HG03135 (cell line): Measurements from ENCODE around the gene RPL5.
A peak's percentile ranks its signal among the peaks of the same experiment; 100 is the strongest.
"Not testable (repeated sequence)": the region's sequence is repeated elsewhere in the genome, so short reads cannot be mapped to it uniquely, and the experiment has no call there.

Experiments
- ATAC-seq: cut with Tn5 transposase; IDR thresholded peaks from one replicate; pipeline ENCODE4 v1.9.1; 2021; ENCODE audit warnings: mild to moderate bottlenecking, moderate library complexity; ENCODE audit not compliant: unreplicated experiment

Gene RPL5

DNA sequence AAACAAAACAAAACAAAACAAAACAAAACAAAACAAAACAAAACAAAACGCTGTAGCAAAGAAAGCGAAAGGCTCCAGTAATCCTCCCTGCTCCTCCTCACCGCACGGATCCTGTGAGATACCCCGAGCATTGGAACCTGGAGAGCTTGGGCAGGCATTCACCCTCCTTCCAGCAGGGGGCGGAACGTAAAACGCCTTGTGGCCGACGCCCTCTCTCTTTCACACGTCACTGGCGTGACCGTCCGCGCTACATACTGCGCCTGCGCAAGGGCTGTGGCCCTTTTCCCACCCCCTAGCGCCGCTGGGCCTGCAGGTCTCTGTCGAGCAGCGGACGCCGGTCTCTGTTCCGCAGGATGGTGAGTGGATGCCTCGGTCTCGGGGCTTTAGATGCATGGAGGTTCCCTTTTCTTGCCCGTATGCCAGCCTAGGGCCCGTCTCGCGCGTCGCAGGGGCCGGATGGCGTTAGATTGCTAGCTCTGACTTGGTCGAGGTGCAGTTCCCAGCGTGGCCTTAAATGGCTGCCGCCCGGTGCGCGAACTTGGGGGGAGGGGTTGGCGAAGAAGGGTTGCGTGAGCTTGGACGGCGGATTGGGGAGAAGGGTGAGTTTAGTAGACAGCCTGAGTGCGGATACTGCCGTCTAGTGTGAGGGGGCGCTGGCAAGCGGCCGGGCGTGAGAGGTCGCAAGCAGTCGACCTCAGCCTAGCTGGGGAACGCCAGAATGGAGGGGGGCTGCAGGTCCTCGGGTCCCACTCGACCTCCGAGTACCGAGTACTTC, at the start of gene RPL5:
Gene RPL5, plus strand, starts transcription at position 279 of the 775 bp plus-strand sequence. Its CDS starts 75 bp downstream, at position 354.
- ATAC-seq = peak; percentile 97

- ATAC-seq = not testable (repeated sequence)
Measured at GRCh38 chr1:92783550-92783949, 48.3 kb upstream of the RPL5 start.

DNA sequence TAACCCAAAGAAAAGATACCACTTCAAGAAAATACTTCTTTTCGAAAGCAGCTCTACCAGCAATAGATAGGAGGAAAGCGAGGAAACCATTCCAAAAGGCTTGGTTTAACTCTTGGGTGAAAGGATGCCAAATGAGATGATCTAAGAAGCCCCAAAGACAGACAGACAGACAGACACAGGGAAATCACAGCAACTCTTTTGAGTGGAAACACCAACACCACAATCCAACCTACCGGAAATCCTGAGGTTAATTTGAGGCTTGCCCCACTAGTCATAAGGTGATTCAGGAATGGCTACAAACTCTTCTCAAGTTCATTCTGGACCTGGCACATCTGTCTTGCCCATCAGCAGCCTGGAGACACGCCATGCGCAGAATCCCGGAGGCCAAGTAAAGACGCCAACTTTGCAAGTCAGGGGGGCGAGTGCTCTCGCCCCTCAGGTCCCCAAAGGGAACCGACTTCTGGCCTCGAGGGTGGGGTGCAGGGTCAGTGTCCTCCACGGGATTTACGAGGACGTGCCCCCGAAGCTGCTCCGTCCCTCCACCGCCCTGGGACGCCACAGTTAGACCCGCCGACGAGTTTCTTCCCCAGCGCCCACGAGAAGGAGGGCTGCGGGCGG, 47.7 kb upstream of the RPL5 start:
- ATAC-seq = peak; percentile 13

GRCh38 chr1:92784639-92785500, 47.0 kb upstream of the RPL5 start, which contains the start of gene EVI5:
Gene EVI5 (minus strand): TSS chr1:92785108. CDS start chr1:92736546, 48,562 bp downstream.
- peak; percentile 92 for ATAC-seq

DNA sequence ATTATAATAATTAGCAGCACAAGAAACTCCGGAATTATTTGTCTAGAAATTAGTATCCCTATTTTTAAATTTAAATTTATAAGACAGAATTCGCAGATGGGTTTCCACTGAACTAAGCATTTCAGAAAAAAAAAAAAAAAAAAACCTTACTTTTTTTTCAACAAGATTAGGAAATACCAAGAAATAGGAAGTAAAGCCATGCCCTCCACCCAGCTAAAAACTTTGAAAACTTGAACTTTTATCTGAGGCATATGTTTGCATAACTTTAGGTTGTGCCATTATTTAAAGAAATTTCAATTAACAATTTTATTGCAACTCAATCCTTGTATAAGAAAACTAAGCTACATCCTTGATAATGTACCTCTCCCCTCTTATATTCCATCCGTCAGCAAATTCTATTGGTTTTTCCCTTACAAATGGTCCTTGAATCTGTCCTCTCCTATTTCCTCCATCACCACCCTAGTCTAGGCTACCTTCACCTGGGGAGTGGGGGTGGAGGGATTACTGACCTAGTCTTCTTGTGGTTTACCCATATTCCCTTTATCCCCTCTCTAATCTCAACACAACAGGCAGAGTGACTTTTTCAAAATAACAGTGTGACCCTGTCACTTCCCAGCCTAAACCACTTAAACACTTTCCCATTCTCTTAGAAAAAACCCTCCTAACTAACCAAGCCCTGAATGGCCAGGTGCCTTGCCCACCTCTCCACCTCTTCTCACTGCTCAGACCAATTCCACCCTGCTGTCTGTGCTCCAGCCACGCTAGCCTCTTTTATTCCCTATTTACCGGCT, 45.5 kb upstream of the RPL5 start:
- ATAC-seq = no peak

- ATAC-seq = no peak
Measured at GRCh38 chr1:92790081-92790480, 41.8 kb upstream of the RPL5 start.

GRCh38 chr1:92790867-92791266, 41.0 kb upstream of the RPL5 start:
- no peak for ATAC-seq

GRCh38 chr1:92791487-92792066, 40.3 kb upstream of the RPL5 start:
- no peak for ATAC-seq

- no peak for ATAC-seq
Measured at GRCh38 chr1:92792340-92792782, 39.5 kb upstream of the RPL5 start.

DNA sequence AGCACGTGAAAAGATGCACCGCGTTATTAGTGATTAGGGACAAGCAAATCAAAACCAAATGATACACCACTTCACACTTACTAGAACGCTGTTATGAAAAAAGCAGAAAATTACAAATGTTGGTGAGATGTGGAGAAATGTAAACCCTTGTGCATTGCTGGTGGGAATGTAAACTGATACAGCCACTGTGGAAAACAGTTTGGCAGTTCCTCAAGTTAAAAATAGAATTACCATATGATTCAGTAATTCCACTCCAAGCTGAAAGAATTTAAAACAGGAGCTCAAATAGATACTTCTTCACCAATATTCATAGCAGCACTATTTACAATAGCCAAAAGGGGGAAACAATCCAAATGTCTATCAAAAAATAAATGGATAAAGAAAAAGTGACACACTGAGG, 36.7 kb upstream of the RPL5 start:
- ATAC-seq = no peak

DNA sequence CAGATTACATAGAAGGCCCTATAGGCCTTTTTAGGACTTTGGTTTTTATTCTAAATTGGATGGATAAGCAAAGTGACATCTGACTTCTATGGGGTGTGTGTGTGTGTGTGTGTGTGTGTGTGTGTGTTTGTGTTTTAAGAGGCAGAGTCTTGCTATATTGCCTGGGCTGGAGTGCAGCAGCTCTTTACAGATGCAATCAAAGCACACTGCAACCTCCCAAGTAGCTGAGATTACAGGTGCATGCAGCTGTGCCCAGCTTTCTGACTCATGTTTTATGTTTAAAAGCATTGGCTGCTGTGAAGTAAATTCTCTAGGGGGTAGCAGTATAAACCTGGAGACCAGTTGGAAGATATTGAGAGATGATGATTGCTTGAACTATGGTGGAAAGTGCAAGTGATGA, 34.5 kb upstream of the RPL5 start:
- ATAC-seq = no peak

GRCh38 chr1:92797961-92798360, 33.9 kb upstream of the RPL5 start:
- ATAC-seq = no peak

- no peak for ATAC-seq
Measured at GRCh38 chr1:92803140-92803887, 28.5 kb upstream of the RPL5 start.

GRCh38 chr1:92804721-92805201, 27.1 kb upstream of the RPL5 start:
- ATAC-seq = no peak

DNA sequence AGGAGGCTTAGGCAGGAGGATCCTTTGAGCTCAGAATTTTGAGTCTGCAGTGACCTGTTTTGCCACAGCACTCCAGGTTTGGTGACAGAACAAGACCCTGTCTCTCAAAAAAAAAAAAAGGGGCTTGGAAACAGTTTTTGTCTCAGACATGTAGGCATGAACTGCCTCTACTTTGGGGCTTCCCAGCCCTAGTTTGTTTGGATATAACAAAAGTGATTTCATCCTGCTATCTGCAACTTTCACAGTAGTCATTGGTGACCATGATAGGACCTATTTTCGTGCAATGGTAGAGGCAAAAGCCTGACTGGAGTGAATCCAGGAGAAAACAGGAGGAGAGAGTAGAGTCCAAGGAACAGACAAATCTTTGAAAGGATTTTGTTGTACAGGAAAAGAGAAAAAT, 26.6 kb upstream of the RPL5 start:
- ATAC-seq = no peak

GRCh38 chr1:92808381-92808780, 23.5 kb upstream of the RPL5 start:
- no peak for ATAC-seq

- no peak for ATAC-seq
Measured at GRCh38 chr1:92816732-92817131, 15.1 kb upstream of the RPL5 start.

- no peak for ATAC-seq
Measured at GRCh38 chr1:92817137-92817697, 14.6 kb upstream of the RPL5 start.
